Measurements from ENCODE around the gene BRD7. TPM values are rescaled to one million over a fixed set of nuclear protein-coding genes. Genes with fewer than 3 reads are reported as not detected.

The BRD7 gene
- total RNA-seq, 1 donor from 2014 or later, result 80.8 TPM

DNA sequence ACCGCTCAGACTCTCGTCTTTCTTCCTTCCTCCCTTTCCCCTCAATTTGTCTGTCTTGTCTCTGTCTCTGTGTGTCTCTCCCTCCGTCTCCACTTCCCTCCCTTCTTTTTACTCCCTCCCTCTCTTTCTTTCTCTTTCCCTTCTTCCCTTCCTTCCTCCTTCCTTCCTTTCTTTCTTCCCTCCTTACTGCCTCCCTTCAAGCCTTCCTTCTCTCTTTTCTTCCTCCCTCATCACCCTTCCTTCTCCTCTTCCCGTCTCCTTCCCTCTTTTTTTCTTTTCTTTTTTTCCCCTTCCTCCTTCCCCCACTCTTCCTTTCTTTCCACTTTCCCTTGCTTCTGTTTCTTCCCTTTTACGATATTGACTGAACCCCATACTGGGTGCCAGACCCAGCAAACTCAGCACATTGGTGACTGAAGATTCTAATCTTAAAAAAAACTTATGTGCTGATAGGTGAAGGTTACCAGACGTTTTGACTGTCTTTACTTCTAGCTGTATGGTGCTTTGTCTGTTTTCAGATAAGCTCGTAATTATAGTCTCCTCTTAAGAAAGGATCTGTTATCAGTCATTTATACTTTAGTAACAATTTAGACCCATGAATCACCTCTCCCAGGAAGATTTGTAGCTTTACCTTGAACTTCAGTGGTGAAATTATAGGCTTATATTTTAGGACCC is 481 bp upstream of the BRD7 start:
- TF ChIP-seq, protein P1, sequence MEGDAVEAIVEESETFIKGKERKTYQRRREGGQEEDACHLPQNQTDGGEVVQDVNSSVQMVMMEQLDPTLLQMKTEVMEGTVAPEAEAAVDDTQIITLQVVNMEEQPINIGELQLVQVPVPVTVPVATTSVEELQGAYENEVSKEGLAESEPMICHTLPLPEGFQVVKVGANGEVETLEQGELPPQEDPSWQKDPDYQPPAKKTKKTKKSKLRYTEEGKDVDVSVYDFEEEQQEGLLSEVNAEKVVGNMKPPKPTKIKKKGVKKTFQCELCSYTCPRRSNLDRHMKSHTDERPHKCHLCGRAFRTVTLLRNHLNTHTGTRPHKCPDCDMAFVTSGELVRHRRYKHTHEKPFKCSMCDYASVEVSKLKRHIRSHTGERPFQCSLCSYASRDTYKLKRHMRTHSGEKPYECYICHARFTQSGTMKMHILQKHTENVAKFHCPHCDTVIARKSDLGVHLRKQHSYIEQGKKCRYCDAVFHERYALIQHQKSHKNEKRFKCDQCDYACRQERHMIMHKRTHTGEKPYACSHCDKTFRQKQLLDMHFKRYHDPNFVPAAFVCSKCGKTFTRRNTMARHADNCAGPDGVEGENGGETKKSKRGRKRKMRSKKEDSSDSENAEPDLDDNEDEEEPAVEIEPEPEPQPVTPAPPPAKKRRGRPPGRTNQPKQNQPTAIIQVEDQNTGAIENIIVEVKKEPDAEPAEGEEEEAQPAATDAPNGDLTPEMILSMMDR (IDR thresholded peaks at IDR 0.05; ENCODE audit: partially characterized antibody, unreplicated experiment), result no peak
- Mint-ChIP-seq H3K27me3 (ENCODE audit: unreplicated experiment) (peaks cover 5% of the 10 kb centered on the region), H3K27ac (ENCODE audit: unreplicated experiment) (no peak overlapping the region), H3K9me3 (ENCODE audit: unreplicated experiment) (peaks cover 4% of the 10 kb centered on the region), H3K4me3 (ENCODE audit: unreplicated experiment) (peak overlapping the region; percentile 81), H3K36me3 (ENCODE audit: unreplicated experiment) (no peaks in the 10 kb centered on the region), H3K4me1 (ENCODE audit: low read depth, unreplicated experiment) (peaks cover 16% of the 10 kb centered on the region)
- no peak for DNase-seq

DNA sequence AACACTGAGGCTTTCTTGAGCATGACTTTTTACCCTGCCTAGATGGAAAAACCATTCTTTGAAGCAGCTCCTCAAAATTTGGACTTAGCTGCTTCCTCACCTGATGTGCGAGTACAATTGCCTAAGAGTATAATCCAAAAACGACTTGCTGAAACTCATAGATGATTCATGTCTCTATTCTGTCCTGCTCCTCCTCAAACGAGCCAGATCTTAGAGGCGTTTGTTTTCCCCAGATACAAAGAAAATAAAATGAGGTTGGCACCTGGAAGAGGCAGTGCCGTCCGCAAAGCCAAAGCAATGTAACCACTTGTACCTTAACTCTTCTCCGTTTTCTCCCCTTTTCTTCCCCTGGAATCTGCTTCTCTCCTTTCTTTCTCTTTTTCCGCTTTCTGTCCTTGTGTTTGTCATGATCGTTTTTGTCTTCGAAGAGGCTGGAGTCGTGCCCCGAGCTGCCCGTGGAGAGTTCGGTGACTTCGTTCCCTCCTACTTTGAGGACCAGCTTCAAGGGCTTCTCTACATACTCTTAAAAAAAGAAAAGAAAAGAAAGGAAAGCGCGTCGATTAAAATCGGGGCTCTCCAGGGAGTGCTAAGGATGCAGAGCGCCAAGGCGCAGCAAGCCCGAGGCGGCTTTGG is 895 bp downstream of the BRD7 start:
- TF ChIP-seq, protein P1 (IDR thresholded peaks at IDR 0.05; ENCODE audit: partially characterized antibody, unreplicated experiment), result no peak
- no peaks in the 10 kb centered on the region for H3K36me3 Mint-ChIP-seq (ENCODE audit: unreplicated experiment)
- no peak for DNase-seq
- H3K4me3 Mint-ChIP-seq (ENCODE audit: unreplicated experiment), result peak overlapping the region; percentile 97
- H3K9me3 Mint-ChIP-seq (ENCODE audit: unreplicated experiment), result peaks cover 4% of the 10 kb centered on the region
- no peaks in the 10 kb centered on the region for H3K27me3 Mint-ChIP-seq (ENCODE audit: unreplicated experiment)
- H3K27ac Mint-ChIP-seq (ENCODE audit: unreplicated experiment), result peak overlapping the region; percentile 62
- H3K4me1 Mint-ChIP-seq (ENCODE audit: low read depth, unreplicated experiment), result peaks cover 14% of the 10 kb centered on the region

DNA sequence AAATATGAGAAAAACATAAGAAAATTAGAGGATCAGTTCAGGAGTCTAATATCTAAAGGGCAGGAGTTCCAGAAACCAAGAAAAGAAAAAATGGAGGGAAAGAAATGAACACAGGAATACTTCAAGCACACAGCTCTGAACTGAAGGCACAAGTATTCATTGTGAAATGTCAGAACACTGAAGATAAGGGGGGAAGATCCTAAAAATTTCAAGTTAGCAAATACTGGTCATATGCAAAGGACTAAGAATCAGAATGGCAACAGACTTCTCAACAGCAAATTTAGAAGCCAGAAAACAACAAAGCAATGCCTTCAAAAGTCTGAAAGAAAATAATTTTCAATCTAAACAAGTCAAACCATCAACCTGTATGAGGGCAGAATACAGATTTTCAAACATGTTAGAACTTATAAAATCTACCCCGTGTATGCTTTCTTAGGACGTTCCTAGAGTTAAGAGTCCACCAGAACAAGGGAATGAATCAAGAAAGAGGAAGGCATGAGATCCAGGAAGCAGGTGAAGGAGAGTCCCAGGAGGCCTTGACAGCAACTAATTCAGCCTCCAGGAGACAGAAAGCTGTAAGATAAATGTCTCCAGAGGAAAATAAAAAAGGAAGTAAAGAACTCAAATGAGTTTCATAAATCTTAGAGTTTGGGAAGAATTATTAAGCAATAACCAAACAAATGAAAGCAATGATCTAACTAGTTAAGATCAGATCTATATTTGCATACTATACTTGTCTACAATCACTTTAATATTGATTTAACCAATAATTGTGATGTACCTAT is 2.8 kb downstream of the BRD7 start:
- Mint-ChIP-seq H3K36me3 (ENCODE audit: unreplicated experiment) (no peaks in the 10 kb centered on the region), H3K4me1 (ENCODE audit: low read depth, unreplicated experiment) (peaks cover 14% of the 10 kb centered on the region), H3K4me3 (ENCODE audit: unreplicated experiment) (peak overlapping the region; percentile 4), H3K27me3 (ENCODE audit: unreplicated experiment) (no peaks in the 10 kb centered on the region), H3K27ac (ENCODE audit: unreplicated experiment) (no peak overlapping the region), H3K9me3 (ENCODE audit: unreplicated experiment) (peaks cover 2% of the 10 kb centered on the region)
- TF ChIP-seq, protein P1 (IDR thresholded peaks at IDR 0.05; ENCODE audit: partially characterized antibody, unreplicated experiment), result no peak
- no peak for DNase-seq

DNA sequence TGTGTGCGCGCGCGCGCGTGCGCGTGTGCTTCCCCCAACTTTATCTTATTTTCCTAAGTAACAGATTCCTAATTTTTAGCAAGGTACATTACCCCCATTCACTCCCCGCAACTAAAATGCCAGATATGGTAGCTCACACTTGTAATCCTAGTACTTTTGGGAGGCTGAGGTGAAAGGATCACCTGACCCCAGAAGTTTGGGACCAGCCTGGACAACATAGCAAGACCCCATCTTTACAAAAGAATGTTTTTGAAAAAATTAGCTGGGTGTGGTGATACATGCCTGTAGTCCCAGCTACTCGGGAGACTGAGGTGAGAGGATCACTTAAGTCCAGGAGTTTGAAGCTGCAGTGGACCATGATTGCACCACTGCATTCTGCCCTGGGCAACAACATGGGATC is 5.1 kb downstream of the BRD7 start:
- no peaks in the 10 kb centered on the region for H3K9me3 Mint-ChIP-seq (ENCODE audit: unreplicated experiment)
- TF ChIP-seq, protein P1 (IDR thresholded peaks at IDR 0.05; ENCODE audit: partially characterized antibody, unreplicated experiment), result no peak
- DNase-seq, result no peak
- no peaks in the 10 kb centered on the region for H3K36me3 Mint-ChIP-seq (ENCODE audit: unreplicated experiment)
- H3K27ac Mint-ChIP-seq (ENCODE audit: unreplicated experiment), result no peak overlapping the region
- peaks cover 24% of the 10 kb centered on the region for H3K4me1 Mint-ChIP-seq (ENCODE audit: low read depth, unreplicated experiment)
- H3K4me3 Mint-ChIP-seq (ENCODE audit: unreplicated experiment), result no peak overlapping the region
- H3K27me3 Mint-ChIP-seq (ENCODE audit: unreplicated experiment), result no peaks in the 10 kb centered on the region

Data from glutamatergic neuron (in vitro differentiated cells).